ENCODE results near the gene SRP68.
"Not testable (repeated sequence)": the region's sequence is repeated elsewhere in the genome, so short reads cannot be mapped to it uniquely, and the experiment has no call there.

Gene SRP68

GRCh38 chr17:76044475-76045007 is 27.8 kb downstream of the SRP68 start:
- not testable (repeated sequence) for DNase-seq

- DNase-seq: not testable (repeated sequence)
Measured at GRCh38 chr17:76042868-76043267, 29.4 kb downstream of the SRP68 start.

- DNase-seq: no peak
Measured at GRCh38 chr17:76040376-76040775, 31.9 kb downstream of the SRP68 start.

GRCh38 chr17:76039121-76039520 is 33.2 kb downstream of the SRP68 start:
- no peak for DNase-seq

GRCh38 chr17:76038050-76038449 is 34.3 kb downstream of the SRP68 start:
- no peak for DNase-seq

- no peak for DNase-seq
Measured at GRCh38 chr17:76036497-76037261, 35.6 kb downstream of the SRP68 start.

GRCh38 chr17:76034428-76035350 is 37.6 kb downstream of the SRP68 start:
- no peak for DNase-seq

- DNase-seq: no peak
Measured at GRCh38 chr17:76033139-76033538, 39.2 kb downstream of the SRP68 start.

GRCh38 chr17:76032780-76033108 is 39.6 kb downstream of the SRP68 start:
- no peak for DNase-seq

- no peak for DNase-seq
Measured at GRCh38 chr17:76032073-76032779, 40.1 kb downstream of the SRP68 start.

- no peak for DNase-seq
Measured at GRCh38 chr17:76027159-76027839, 45.0 kb downstream of the SRP68 start, which contains the start of gene EVPL. TSS of gene EVPL (minus strand) at chr17:76027306. CDS start at chr17:76027198, 108 bp downstream.

GRCh38 chr17:76026714-76027158 is 45.6 kb downstream of the SRP68 start:
- DNase-seq: no peak

GRCh38 chr17:76025294-76025693 is 47.0 kb downstream of the SRP68 start:
- no peak for DNase-seq

- no peak for DNase-seq
Measured at GRCh38 chr17:76024353-76024752, 48.0 kb downstream of the SRP68 start.

GRCh38 chr17:76023900-76024237 is 48.4 kb downstream of the SRP68 start:
- DNase-seq: no peak

GRCh38 chr17:76022973-76023899 is 49.1 kb downstream of the SRP68 start:
- DNase-seq: no peak

GRCh38 chr17:76022285-76022684 is 50.0 kb downstream of the SRP68 start:
- no peak for DNase-seq

GRCh38 chr17:76019833-76020467 is 52.4 kb downstream of the SRP68 start:
- no peak for DNase-seq

GRCh38 chr17:76018801-76019200 is 53.5 kb downstream of the SRP68 start:
- DNase-seq: no peak

GRCh38 chr17:76018340-76018680 is 54.0 kb downstream of the SRP68 start:
- no peak for DNase-seq
